ENCODE measurements around the gene ELAVL4.
A peak's percentile ranks its signal among the peaks of the same experiment; 100 is the strongest.

Gene ELAVL4

DNA sequence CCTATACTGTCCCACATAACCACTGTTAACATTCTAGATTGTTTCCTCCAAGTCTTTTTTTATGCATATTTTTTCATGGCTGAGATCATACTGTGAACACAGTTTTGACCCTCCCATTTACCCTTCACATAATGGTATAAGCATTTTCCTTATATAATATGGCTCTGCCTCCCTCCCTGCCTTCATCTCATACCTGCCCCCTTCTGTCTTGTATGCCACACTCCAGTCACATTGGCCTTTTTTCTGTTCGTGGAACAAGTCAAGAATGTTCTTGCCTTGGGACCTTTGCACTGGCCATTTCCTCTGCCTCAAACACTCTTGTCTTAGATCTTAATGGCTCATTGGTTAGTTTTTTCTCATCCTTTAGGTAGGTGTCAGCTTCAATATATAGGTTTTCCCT, 24.3 kb upstream of the ELAVL4 start:
- Histone ChIP-seq H3K9me3 (no peaks in the 10 kb centered on the region), H3K4me1 (no peaks in the 10 kb centered on the region; the same call in 1 of the 2 replicates), H3K4me3 (ENCODE audit: low read depth, low read length) (no peak overlapping the region), H3K36me3 (no peaks in the 10 kb centered on the region), H3K27me3 (no peaks in the 10 kb centered on the region)
- no peak for DNase-seq
- TF ChIP-seq, protein P1, sequence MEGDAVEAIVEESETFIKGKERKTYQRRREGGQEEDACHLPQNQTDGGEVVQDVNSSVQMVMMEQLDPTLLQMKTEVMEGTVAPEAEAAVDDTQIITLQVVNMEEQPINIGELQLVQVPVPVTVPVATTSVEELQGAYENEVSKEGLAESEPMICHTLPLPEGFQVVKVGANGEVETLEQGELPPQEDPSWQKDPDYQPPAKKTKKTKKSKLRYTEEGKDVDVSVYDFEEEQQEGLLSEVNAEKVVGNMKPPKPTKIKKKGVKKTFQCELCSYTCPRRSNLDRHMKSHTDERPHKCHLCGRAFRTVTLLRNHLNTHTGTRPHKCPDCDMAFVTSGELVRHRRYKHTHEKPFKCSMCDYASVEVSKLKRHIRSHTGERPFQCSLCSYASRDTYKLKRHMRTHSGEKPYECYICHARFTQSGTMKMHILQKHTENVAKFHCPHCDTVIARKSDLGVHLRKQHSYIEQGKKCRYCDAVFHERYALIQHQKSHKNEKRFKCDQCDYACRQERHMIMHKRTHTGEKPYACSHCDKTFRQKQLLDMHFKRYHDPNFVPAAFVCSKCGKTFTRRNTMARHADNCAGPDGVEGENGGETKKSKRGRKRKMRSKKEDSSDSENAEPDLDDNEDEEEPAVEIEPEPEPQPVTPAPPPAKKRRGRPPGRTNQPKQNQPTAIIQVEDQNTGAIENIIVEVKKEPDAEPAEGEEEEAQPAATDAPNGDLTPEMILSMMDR (IDR thresholded peaks at IDR 0.05; ENCODE audit: low read depth, low read length), result no peak

DNA sequence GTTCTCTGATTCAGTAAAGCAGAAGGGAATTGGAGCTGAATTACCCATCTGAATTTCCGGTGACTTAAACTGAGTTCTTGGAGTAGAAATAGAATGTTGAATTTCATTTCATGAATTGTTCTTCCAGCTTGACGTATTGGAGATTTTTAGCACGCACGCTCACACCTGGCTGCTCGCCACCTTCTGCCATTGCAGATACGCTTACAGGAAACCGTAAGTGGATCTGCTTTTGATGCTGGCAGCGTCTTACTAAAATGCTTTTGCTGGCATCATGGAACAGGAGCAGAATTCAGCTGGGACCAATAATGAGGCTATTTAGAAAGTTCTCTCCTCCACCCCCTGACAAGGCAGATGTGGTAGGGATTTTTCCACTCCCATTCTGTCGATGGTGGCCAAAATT, 17.7 kb upstream of the ELAVL4 start:
- Histone ChIP-seq H3K9me3 (no peaks in the 10 kb centered on the region), H3K27me3 (no peaks in the 10 kb centered on the region), H3K4me3 (ENCODE audit: low read depth, low read length) (no peak overlapping the region), H3K4me1 (peaks cover 3% of the 10 kb centered on the region; the same call in 1 of the 2 replicates), H3K36me3 (no peaks in the 10 kb centered on the region)
- DNase-seq, result peak; percentile 28
- TF ChIP-seq, protein P1 (IDR thresholded peaks at IDR 0.05; ENCODE audit: low read depth, low read length), result no peak

GRCh38 chr1:50095716-50096115, 13.0 kb upstream of the ELAVL4 start:
- Histone ChIP-seq H3K27me3 (no peaks in the 10 kb centered on the region), H3K9me3 (no peaks in the 10 kb centered on the region), H3K36me3 (no peaks in the 10 kb centered on the region), H3K4me1 (peaks cover 3% of the 10 kb centered on the region; the same call in 1 of the 2 replicates), H3K4me3 (ENCODE audit: low read depth, low read length) (no peak overlapping the region)
- TF ChIP-seq, protein P1 (IDR thresholded peaks at IDR 0.05; ENCODE audit: low read depth, low read length), result no peak
- DNase-seq, result no peak

GRCh38 chr1:50097021-50097679, 11.6 kb upstream of the ELAVL4 start:
- Histone ChIP-seq H3K4me1 (no peaks in the 10 kb centered on the region), H3K4me3 (ENCODE audit: low read depth, low read length) (no peak overlapping the region), H3K27me3 (no peaks in the 10 kb centered on the region), H3K9me3 (no peaks in the 10 kb centered on the region), H3K36me3 (no peaks in the 10 kb centered on the region)
- TF ChIP-seq, protein P1 (IDR thresholded peaks at IDR 0.05; ENCODE audit: low read depth, low read length), result no peak
- DNase-seq, result no peak

- TF ChIP-seq, protein P1 (IDR thresholded peaks at IDR 0.05; ENCODE audit: low read depth, low read length), result no peak
- Histone ChIP-seq H3K36me3 (no peaks in the 10 kb centered on the region), H3K4me3 (ENCODE audit: low read depth, low read length) (no peak overlapping the region), H3K4me1 (no peaks in the 10 kb centered on the region), H3K9me3 (no peaks in the 10 kb centered on the region), H3K27me3 (no peaks in the 10 kb centered on the region)
- no peak for DNase-seq
These were observed 10.9 kb upstream of the ELAVL4 start for GRCh38 chr1:50097791-50098190.

GRCh38 chr1:50098591-50099021, 10.1 kb upstream of the ELAVL4 start:
- H3K4me3 ChIP-seq (ENCODE audit: low read depth, low read length), result no peak overlapping the region
- H3K27me3 ChIP-seq, result no peaks in the 10 kb centered on the region
- no peak for DNase-seq
- TF ChIP-seq, protein P1 (IDR thresholded peaks at IDR 0.05; ENCODE audit: low read depth, low read length), result no peak
- H3K4me1 ChIP-seq, result no peaks in the 10 kb centered on the region
- no peaks in the 10 kb centered on the region for H3K9me3 ChIP-seq
- no peaks in the 10 kb centered on the region for H3K36me3 ChIP-seq
